Measurements from ENCODE around the gene CEP350.
A peak's percentile ranks its signal among the peaks of the same experiment; 100 is the strongest.

The CEP350 gene

GRCh38 chr1:180083164-180083563, 128.6 kb downstream of the CEP350 start:
- Histone ChIP-seq H3K4me3 (ENCODE audit: low read depth, low read length) (no peak overlapping the region), H2AK5ac (ENCODE audit: low read length) (no peak overlapping the region)
- WGBS (ENCODE audit: extremely low coverage, insufficient coverage, insufficient read length), result no CpG with 5 or more reads among the region's 1 CpG

DNA sequence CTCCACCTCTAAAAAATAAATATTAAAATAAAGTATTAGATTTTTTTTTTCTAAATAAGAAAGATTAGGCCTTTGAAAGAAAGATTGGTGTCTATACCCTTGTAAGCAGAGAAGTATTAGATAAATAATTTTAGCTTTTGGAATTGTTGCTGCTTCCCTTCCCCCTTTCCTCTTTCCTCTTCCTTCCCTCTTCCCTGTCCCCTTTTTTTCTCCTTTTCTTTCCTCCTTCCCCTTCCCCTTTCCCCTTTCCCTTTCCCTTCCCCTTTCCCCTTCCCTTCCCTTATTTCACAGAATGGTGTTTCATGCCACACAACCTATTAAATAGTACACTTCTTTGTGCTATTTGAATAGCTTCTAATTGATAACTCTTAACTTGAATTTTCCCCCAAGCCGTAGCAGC, 130.3 kb downstream of the CEP350 start:
- no peaks in the 10 kb centered on the region for H3K79me2 ChIP-seq (ENCODE audit: control insufficient read depth, insufficient read depth, low read length, poor library complexity)
- H2BK12ac ChIP-seq (ENCODE audit: low read length), result no peak overlapping the region
- H2AFZ ChIP-seq (ENCODE audit: insufficient read depth, low read length, poor library complexity), result no peak overlapping the region
- no peak overlapping the region for H3K18ac ChIP-seq (ENCODE audit: low read length)
- H3K4me1 ChIP-seq (ENCODE audit: control insufficient read depth in 1 of 2, insufficient read depth in 2 of 2, low read length in 2 of 2), result no peaks in the 10 kb centered on the region
- H2AK5ac ChIP-seq (ENCODE audit: low read length), result no peak overlapping the region
- no peak overlapping the region for H3K23ac ChIP-seq (ENCODE audit: low read length)
- no peak overlapping the region for H4K8ac ChIP-seq (ENCODE audit: low read depth, low read length)
- no CpG with 5 or more reads among the region's 1 CpG for WGBS (ENCODE audit: extremely low coverage, insufficient coverage, insufficient read length)
- peaks cover 2 to 3% of the 10 kb centered on the region in 2 experiments for H3K36me3 ChIP-seq (ENCODE audit: control insufficient read depth in 1 of 2, insufficient read depth in 2 of 2, low read length in 2 of 2)
- no peak overlapping the region for H3K14ac ChIP-seq (ENCODE audit: low read length)
- no peak for DNase-seq
- no peak overlapping the region for H2BK5ac ChIP-seq (ENCODE audit: low read depth, low read length, poor library complexity)
- H3K9ac ChIP-seq (ENCODE audit: low read length), result no peak overlapping the region
- H2BK120ac ChIP-seq (ENCODE audit: insufficient read depth, low read length, poor library complexity), result no peak overlapping the region
- H4K91ac ChIP-seq (ENCODE audit: low read depth, low read length), result no peak overlapping the region
- no peak overlapping the region for H3K4me3 ChIP-seq (ENCODE audit: low read depth, low read length)
- no peak overlapping the region for H4K12ac ChIP-seq (ENCODE audit: low read depth, low read length)
- no peak overlapping the region for H3K4me2 ChIP-seq (ENCODE audit: low read length)
- H3K27me3 ChIP-seq (ENCODE audit: insufficient read depth, low read length), result no peaks in the 10 kb centered on the region
- no peaks in the 10 kb centered on the region for H3K9me3 ChIP-seq (ENCODE audit: insufficient read depth, low read depth, low read length)
- no peaks in the 10 kb centered on the region for H3K79me1 ChIP-seq (ENCODE audit: low read length)
- no peak overlapping the region for H3K4ac ChIP-seq (ENCODE audit: low read depth, low read length)
- H3K27ac ChIP-seq (ENCODE audit: low read depth, low read length), result no peak overlapping the region

More at GRCh38 chr1:180083164-180083563, 128.6 kb downstream of the CEP350 start:
- peaks cover 2 to 3% of the 10 kb centered on the region in 2 experiments for H3K36me3 ChIP-seq (ENCODE audit: control insufficient read depth in 1 of 2, insufficient read depth in 2 of 2, low read length in 2 of 2)
- peak in 1 of 2 donors; percentile 22 for DNase-seq
- H3K4me2 ChIP-seq (ENCODE audit: low read length), result no peak overlapping the region
- H3K9me3 ChIP-seq (ENCODE audit: insufficient read depth, low read depth, low read length), result no peaks in the 10 kb centered on the region
- no peaks in the 10 kb centered on the region for H3K4me1 ChIP-seq (ENCODE audit: control insufficient read depth in 1 of 2, insufficient read depth in 2 of 2, low read length in 2 of 2)
- H3K14ac ChIP-seq (ENCODE audit: low read length), result no peak overlapping the region
- H2BK120ac ChIP-seq (ENCODE audit: insufficient read depth, low read length, poor library complexity), result no peak overlapping the region
- no peak overlapping the region for H3K9ac ChIP-seq (ENCODE audit: low read length)
- no peaks in the 10 kb centered on the region for H3K79me1 ChIP-seq (ENCODE audit: low read length)
- H2BK5ac ChIP-seq (ENCODE audit: low read depth, low read length, poor library complexity), result no peak overlapping the region
- no peak overlapping the region for H4K8ac ChIP-seq (ENCODE audit: low read depth, low read length)
- no peak overlapping the region for H2BK12ac ChIP-seq (ENCODE audit: low read length)
- no peak overlapping the region for H4K12ac ChIP-seq (ENCODE audit: low read depth, low read length)
- H3K27me3 ChIP-seq (ENCODE audit: insufficient read depth, low read length), result no peaks in the 10 kb centered on the region
- H4K91ac ChIP-seq (ENCODE audit: low read depth, low read length), result no peak overlapping the region
- no peak overlapping the region for H2AFZ ChIP-seq (ENCODE audit: insufficient read depth, low read length, poor library complexity)
- H3K18ac ChIP-seq (ENCODE audit: low read length), result no peak overlapping the region
- H3K4ac ChIP-seq (ENCODE audit: low read depth, low read length), result no peak overlapping the region
- H3K23ac ChIP-seq (ENCODE audit: low read length), result no peak overlapping the region
- H3K79me2 ChIP-seq (ENCODE audit: control insufficient read depth, insufficient read depth, low read length, poor library complexity), result no peaks in the 10 kb centered on the region
- no peak overlapping the region for H3K27ac ChIP-seq (ENCODE audit: low read depth, low read length)

DNA sequence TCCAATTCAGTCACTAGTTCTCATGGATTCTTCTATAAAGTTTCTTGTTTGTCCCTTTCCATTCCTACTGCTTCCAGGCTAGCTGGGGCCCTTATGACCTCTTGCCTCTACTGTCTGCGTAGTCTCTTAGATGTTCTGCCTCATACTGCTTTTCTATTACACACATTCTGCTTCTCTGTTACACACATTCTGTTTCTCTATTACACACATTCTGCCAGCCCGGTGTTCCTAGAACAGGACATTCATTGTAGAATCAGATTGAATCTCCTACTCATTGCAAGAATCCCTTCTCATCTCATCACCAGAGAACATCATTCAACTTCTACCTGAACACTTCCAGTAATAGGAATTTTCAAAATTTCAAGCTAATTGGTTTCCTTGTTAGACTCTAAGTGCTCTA, 130.7 kb downstream of the CEP350 start:
- H3K4me2 ChIP-seq (ENCODE audit: low read length), result no peak overlapping the region
- no peak overlapping the region for H3K4ac ChIP-seq (ENCODE audit: low read depth, low read length)
- H3K4me3 ChIP-seq (ENCODE audit: low read depth, low read length), result no peak overlapping the region
- H2BK120ac ChIP-seq (ENCODE audit: insufficient read depth, low read length, poor library complexity), result no peak overlapping the region
- H3K18ac ChIP-seq (ENCODE audit: low read length), result no peak overlapping the region
- no peak overlapping the region for H3K23ac ChIP-seq (ENCODE audit: low read length)
- H3K27me3 ChIP-seq (ENCODE audit: insufficient read depth, low read length), result no peaks in the 10 kb centered on the region
- H4K8ac ChIP-seq (ENCODE audit: low read depth, low read length), result no peak overlapping the region
- H4K91ac ChIP-seq (ENCODE audit: low read depth, low read length), result no peak overlapping the region
- H3K9me3 ChIP-seq (ENCODE audit: insufficient read depth, low read depth, low read length), result no peaks in the 10 kb centered on the region
- peaks cover 2 to 3% of the 10 kb centered on the region in 2 experiments for H3K36me3 ChIP-seq (ENCODE audit: control insufficient read depth in 1 of 2, insufficient read depth in 2 of 2, low read length in 2 of 2)
- H3K14ac ChIP-seq (ENCODE audit: low read length), result no peak overlapping the region
- no peaks in the 10 kb centered on the region for H3K79me2 ChIP-seq (ENCODE audit: control insufficient read depth, insufficient read depth, low read length, poor library complexity)
- no peak overlapping the region for H3K9ac ChIP-seq (ENCODE audit: low read length)
- H2BK12ac ChIP-seq (ENCODE audit: low read length), result no peak overlapping the region
- no CpG with 5 or more reads among the region's 2 CpGs for WGBS (ENCODE audit: extremely low coverage, insufficient coverage, insufficient read length)
- no peaks in the 10 kb centered on the region for H3K4me1 ChIP-seq (ENCODE audit: control insufficient read depth in 1 of 2, insufficient read depth in 2 of 2, low read length in 2 of 2)
- no peak overlapping the region for H2BK5ac ChIP-seq (ENCODE audit: low read depth, low read length, poor library complexity)
- DNase-seq, result no peak
- H3K79me1 ChIP-seq (ENCODE audit: low read length), result no peaks in the 10 kb centered on the region
- H2AFZ ChIP-seq (ENCODE audit: insufficient read depth, low read length, poor library complexity), result no peak overlapping the region
- H3K27ac ChIP-seq (ENCODE audit: low read depth, low read length), result no peak overlapping the region
- H2AK5ac ChIP-seq (ENCODE audit: low read length), result no peak overlapping the region
- no peak overlapping the region for H4K12ac ChIP-seq (ENCODE audit: low read depth, low read length)

DNA sequence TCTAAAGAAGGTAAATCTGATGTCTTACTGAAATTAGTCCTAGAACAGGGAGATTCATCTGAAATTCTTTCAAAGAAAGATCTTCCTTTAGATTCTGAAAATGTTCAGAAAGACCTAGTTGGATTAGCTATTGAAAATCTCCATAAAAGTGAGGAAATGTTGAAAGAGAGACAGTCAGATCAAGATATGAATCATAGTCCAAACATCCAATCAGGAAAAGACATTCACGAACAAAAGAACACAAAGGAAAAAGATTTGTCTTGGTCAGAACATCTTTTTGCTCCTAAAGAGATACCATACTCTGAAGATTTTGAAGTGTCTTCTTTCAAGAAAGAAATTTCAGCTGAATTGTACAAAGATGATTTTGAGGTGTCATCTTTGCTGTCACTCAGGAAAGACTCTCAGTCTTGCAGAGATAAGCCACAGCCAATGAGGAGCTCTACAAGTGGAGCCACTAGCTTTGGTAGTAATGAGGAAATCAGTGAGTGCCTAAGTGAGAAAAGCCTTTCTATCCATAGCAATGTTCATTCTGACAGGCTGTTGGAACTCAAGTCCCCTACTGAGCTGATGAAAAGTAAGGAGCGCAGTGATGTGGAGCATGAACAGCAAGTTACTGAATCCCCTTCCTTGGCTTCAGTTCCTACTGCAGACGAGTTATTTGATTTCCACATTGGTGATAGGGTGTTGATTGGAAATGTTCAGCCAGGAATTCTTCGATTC, 138.5 kb downstream of the CEP350 start:
- no peaks in the 10 kb centered on the region for H3K4me1 ChIP-seq (ENCODE audit: control insufficient read depth in 1 of 2, insufficient read depth in 2 of 2, low read length in 2 of 2)
- H2BK120ac ChIP-seq (ENCODE audit: insufficient read depth, low read length, poor library complexity), result no peak overlapping the region
- no peaks in the 10 kb centered on the region for H3K79me2 ChIP-seq (ENCODE audit: control insufficient read depth, insufficient read depth, low read length, poor library complexity)
- H3K4me3 ChIP-seq (ENCODE audit: low read depth, low read length), result no peak overlapping the region
- no peak overlapping the region for H3K4ac ChIP-seq (ENCODE audit: low read depth, low read length)
- no peak overlapping the region for H4K8ac ChIP-seq (ENCODE audit: low read depth, low read length)
- H3K4me2 ChIP-seq (ENCODE audit: low read length), result no peak overlapping the region
- H2AFZ ChIP-seq (ENCODE audit: insufficient read depth, low read length, poor library complexity), result no peak overlapping the region
- H3K23ac ChIP-seq (ENCODE audit: low read length), result no peak overlapping the region
- no peaks in the 10 kb centered on the region for H3K27me3 ChIP-seq (ENCODE audit: insufficient read depth, low read length)
- no peak overlapping the region for H2AK5ac ChIP-seq (ENCODE audit: low read length)
- H4K12ac ChIP-seq (ENCODE audit: low read depth, low read length), result no peak overlapping the region
- no peaks in the 10 kb centered on the region for H3K79me1 ChIP-seq (ENCODE audit: low read length)
- H3K9ac ChIP-seq (ENCODE audit: low read length), result no peak overlapping the region
- no peaks in the 10 kb centered on the region for H3K9me3 ChIP-seq (ENCODE audit: insufficient read depth, low read depth, low read length)
- DNase-seq, result peak; percentile 2 to 51
- no peak overlapping the region for H2BK12ac ChIP-seq (ENCODE audit: low read length)
- peaks cover 10 to 16% of the 10 kb centered on the region in 2 experiments for H3K36me3 ChIP-seq (ENCODE audit: control insufficient read depth in 1 of 2, insufficient read depth in 2 of 2, low read length in 2 of 2)
- H3K14ac ChIP-seq (ENCODE audit: low read length), result no peak overlapping the region
- no peak overlapping the region for H3K27ac ChIP-seq (ENCODE audit: low read depth, low read length)
- no peak overlapping the region for H4K91ac ChIP-seq (ENCODE audit: low read depth, low read length)
- no peak overlapping the region for H3K18ac ChIP-seq (ENCODE audit: low read length)
- no CpG with 5 or more reads among the region's 4 CpGs for WGBS (ENCODE audit: extremely low coverage, insufficient coverage, insufficient read length)
- H2BK5ac ChIP-seq (ENCODE audit: low read depth, low read length, poor library complexity), result no peak overlapping the region

Measured in trophoblast cell (in vitro differentiated cells and primary cell).